ACC112 (cell line): ENCODE results near the gene HELZ2.

ENCODE experiments used
- H2AFZ ChIP-seq: fragments of 200-600 bp; sonication (generic); one replicate; pipeline ENCODE4 v1.6.0; 2017; ENCODE audit warnings: antibody characterized with exemption, low read length; ENCODE audit not compliant: unreplicated experiment
- H3K27ac ChIP-seq: fragments of 200-600 bp; sonication (generic); 2 replicates; pipeline ENCODE4 v1.5.1; 2014; ENCODE audit warnings: low read depth, mild to moderate bottlenecking, antibody characterized with exemption, low read length, moderate library complexity
- H3K27me3 ChIP-seq: fragments of 200-600 bp; sonication (generic); 2 replicates; pipeline ENCODE4 v1.6.1; 2014; ENCODE audit warnings: mild to moderate bottlenecking, antibody characterized with exemption, low read length, moderate library complexity, mixed read lengths; ENCODE audit not compliant: insufficient read depth
- H3K36me3 ChIP-seq: fragments of 200-600 bp; sonication (generic); 2 replicates; pipeline ENCODE4 v1.6.1; 2016; ENCODE audit warnings: mild to moderate bottlenecking, antibody characterized with exemption, low read length, moderate library complexity, mixed read lengths; ENCODE audit not compliant: insufficient read depth
- H3K4me1 ChIP-seq: fragments of 200-600 bp; sonication (generic); one replicate; pipeline ENCODE4 v1.6.1; 2016; ENCODE audit warnings: low read length, mixed read lengths; ENCODE audit not compliant: insufficient read depth, unreplicated experiment, control insufficient read depth
- H3K4me3 ChIP-seq: fragments of 200-600 bp; sonication (generic); 2 replicates; pipeline ENCODE4 v1.5.1; 2014; ENCODE audit warnings: mild to moderate bottlenecking, low read depth, low read length
- H3K79me2 ChIP-seq: fragments of 200-600 bp; sonication (generic); one replicate; pipeline ENCODE4 v1.6.0; 2016; ENCODE audit warnings: low read length; ENCODE audit not compliant: control insufficient read depth, unreplicated experiment, insufficient read depth

Gene HELZ2

DNA sequence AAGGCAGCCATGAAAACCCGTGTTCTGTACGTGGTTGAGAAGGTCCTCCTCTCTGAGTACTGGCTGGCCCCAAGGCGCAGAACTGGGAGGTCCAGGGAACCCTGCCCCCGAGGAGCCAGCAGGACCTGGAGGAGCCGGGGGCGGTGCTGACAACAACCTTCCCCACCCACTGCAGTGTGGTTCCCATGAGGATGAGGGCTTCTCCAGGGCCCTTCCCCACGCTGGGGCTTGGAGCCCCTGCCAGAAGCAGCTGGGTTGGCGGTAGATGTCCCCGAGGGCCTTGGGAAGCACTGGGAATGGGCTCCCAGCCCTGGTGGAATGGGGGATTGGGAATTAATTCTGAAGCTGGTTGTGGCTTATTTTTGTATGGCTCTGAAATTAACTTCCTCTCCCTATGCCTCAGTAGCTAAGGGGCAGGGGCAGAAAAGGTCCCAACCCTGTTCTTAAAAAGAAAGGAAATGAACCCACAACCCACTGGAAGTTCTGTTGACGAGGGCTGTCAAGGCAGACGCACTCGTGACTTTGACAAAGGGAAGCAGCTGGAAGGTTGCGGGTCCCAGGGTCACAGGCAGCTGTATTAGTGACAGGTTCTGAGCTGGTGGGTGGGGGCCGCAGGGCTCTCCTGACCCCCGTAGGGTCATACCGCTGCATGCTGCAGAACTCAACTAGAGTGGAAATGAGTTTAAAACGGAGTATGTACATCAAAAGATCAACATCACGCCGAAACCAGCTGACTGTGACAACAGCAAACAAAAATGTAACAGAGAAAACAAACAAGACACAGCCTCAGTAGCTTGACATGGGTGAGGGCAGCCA lies 13.9 kb upstream of the HELZ2 start:
- Histone ChIP-seq H3K27me3 (no peaks in the 10 kb centered on the region), H3K79me2 (no peaks in the 10 kb centered on the region), H2AFZ (no peak overlapping the region), H3K27ac (no peak overlapping the region), H3K36me3 (0 out of 2 replicates have a peak, but pooled peaks cover under 1% of the 10 kb centered on the region), H3K4me3 (no peak overlapping the region), H3K4me1 (no peaks in the 10 kb centered on the region)

DNA sequence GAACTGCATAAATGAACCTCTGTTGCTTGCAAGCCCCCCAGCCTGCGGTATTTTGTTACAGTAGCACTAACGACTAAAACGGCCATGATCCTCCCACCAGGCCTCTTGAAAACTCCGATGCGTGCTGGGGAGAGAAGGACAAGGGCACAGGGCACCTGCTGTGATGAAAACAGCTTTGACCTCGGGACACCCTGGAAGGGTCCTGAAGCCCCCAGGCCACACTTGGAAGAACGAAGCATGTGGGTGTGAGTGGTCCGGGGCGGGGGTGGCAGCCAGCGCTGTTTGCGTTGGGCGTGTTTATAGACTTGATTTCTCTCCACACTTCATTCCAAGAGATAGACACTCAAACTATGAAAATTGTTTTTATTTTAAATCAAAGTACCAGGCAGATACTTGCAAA lies 13.2 kb upstream of the HELZ2 start:
- Histone ChIP-seq H2AFZ (no peak overlapping the region), H3K79me2 (no peaks in the 10 kb centered on the region), H3K4me3 (no peak overlapping the region), H3K36me3 (no peaks in the 10 kb centered on the region), H3K27ac (no peak overlapping the region), H3K27me3 (no peaks in the 10 kb centered on the region), H3K4me1 (no peaks in the 10 kb centered on the region)

- Histone ChIP-seq H3K4me1 (no peaks in the 10 kb centered on the region), H3K27me3 (no peaks in the 10 kb centered on the region), H3K27ac (no peak overlapping the region)
Measured at GRCh38 chr20:63586797-63587196, 12.8 kb upstream of the HELZ2 start.

GRCh38 chr20:63585616-63586565 lies 11.9 kb upstream of the HELZ2 start:
- Histone ChIP-seq H2AFZ (no peak overlapping the region), H3K27me3 (no peaks in the 10 kb centered on the region), H3K4me3 (no peak overlapping the region), H3K36me3 (no peaks in the 10 kb centered on the region), H3K79me2 (no peaks in the 10 kb centered on the region), H3K4me1 (no peaks in the 10 kb centered on the region), H3K27ac (no peak overlapping the region)

More at GRCh38 chr20:63586797-63587196, 12.8 kb upstream of the HELZ2 start:
- no peak overlapping the region for H2AFZ ChIP-seq
- no peaks in the 10 kb centered on the region for H3K36me3 ChIP-seq
- H3K4me3 ChIP-seq = no peak overlapping the region
- no peaks in the 10 kb centered on the region for H3K79me2 ChIP-seq

- Histone ChIP-seq H3K27me3 (no peaks in the 10 kb centered on the region), H3K79me2 (no peaks in the 10 kb centered on the region), H3K4me3 (no peak overlapping the region), H3K27ac (no peak overlapping the region), H3K36me3 (no peaks in the 10 kb centered on the region), H3K4me1 (no peaks in the 10 kb centered on the region), H2AFZ (no peak overlapping the region)
Measured at GRCh38 chr20:63582382-63583063, 8.5 kb upstream of the HELZ2 start.

DNA sequence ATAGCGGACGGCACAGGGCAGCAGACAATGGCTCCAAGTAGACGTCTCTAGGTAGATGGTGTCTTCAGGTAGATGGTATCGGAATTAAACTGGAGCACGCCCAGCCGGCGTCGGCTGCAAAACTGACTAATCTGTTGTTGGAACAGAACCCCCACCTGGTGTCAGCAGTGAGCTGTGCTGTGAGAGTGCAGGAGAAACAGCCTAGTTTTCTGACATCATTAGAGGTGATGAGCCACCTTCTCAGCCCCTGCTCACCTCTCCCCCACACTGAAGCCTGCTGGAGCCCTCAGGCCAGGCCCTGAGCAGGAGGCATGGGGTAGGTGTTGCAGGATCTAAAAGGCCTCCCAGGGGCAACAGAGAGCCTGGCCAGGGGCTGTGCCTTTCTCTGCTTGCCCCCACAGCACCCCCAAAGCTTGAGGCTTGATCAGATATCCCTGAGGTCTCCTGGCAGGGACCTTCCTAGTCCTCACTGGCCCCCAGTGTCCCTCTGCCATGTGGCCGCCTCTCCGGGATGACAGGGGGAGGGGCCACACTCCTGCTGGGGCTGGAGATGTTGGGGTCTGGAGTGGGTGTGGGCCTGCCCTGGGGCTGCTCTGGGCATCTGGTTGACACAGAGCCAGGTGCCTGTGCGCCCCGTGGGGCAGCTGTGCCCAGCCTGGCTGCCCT lies 6.9 kb upstream of the HELZ2 start:
- Histone ChIP-seq H3K4me1 (no peaks in the 10 kb centered on the region), H3K4me3 (no peak overlapping the region), H3K36me3 (no peaks in the 10 kb centered on the region), H3K27ac (no peak overlapping the region), H2AFZ (no peak overlapping the region), H3K79me2 (no peaks in the 10 kb centered on the region), H3K27me3 (no peaks in the 10 kb centered on the region)

- no peak overlapping the region for H3K4me3 ChIP-seq
- no peaks in the 10 kb centered on the region for H3K36me3 ChIP-seq
- peaks cover 10% of the 10 kb centered on the region for H3K4me1 ChIP-seq
- H3K27me3 ChIP-seq = no peaks in the 10 kb centered on the region
- H2AFZ ChIP-seq = no peak overlapping the region
- no peak overlapping the region for H3K27ac ChIP-seq
- H3K79me2 ChIP-seq = no peaks in the 10 kb centered on the region
Measured at GRCh38 chr20:63579017-63579694, 5.1 kb upstream of the HELZ2 start.

DNA sequence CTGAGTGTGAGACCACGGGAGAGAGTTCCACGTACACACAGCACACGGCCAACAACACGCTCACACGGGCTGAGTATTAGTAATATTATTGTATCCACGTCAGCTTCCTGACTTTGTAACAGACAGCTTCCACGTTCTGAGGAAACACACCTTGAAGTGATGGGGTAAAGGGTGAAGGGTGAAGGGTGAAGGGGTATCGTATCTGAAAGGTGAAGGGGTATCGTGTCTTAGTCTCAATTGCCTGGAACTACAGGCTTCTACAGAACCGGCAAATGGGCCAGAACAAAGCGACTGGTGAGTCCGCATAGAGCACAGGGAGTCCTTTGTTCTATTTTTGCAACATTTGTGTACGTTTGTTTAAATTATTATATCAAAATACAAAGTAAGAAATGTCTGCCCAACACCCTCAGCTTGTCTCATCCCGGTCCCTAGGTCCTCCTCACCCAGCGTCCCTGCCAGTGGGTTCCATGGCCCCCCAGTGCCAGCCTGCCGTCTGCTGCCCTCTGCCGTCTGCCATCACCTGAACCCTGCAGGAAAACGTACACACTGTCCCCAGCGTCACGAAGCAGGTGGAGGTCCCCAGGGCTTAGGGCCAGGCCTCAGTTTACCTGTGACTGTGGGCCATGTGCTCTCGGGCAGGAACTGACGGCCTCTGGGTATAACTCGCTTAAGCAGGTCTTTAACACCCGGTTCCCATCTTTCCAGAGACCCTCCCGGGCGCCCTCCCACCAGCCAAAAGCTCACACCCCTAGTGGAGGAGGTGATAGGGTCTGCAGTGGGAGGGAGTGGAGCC lies 4.4 kb upstream of the HELZ2 start:
- no peak overlapping the region for H2AFZ ChIP-seq
- no peaks in the 10 kb centered on the region for H3K27me3 ChIP-seq
- H3K4me1 ChIP-seq = peaks cover 10% of the 10 kb centered on the region

GRCh38 chr20:63577317-63577894 lies 3.4 kb upstream of the HELZ2 start:
- no peak overlapping the region for H3K4me3 ChIP-seq
- peaks cover 5% of the 10 kb centered on the region; the same call in 1 of the 2 replicates for H3K36me3 ChIP-seq
- H3K79me2 ChIP-seq = peaks cover 14% of the 10 kb centered on the region
- no peak overlapping the region for H2AFZ ChIP-seq
- no peak overlapping the region for H3K27ac ChIP-seq
- H3K27me3 ChIP-seq = no peaks in the 10 kb centered on the region
- peaks cover 19% of the 10 kb centered on the region for H3K4me1 ChIP-seq

More for the DNA sequence above, 4.4 kb upstream of the HELZ2 start:
- Histone ChIP-seq H3K27ac (no peak overlapping the region), H3K4me3 (no peak overlapping the region), H3K36me3 (no peaks in the 10 kb centered on the region), H3K79me2 (peaks cover 4% of the 10 kb centered on the region)
